HUDEP-2 (cell line): ENCODE data around the gene RNF220.
"Not testable (repeated sequence)": the region's sequence is repeated elsewhere in the genome, so short reads cannot be mapped to it uniquely, and the experiment has no call there.

Source experiments
- DNase-seq, 76 experiments: peaks; one replicate each; lab custom pipeline; 2025; ENCODE audit not compliant: unreplicated experiment in 76 of 76; lab: John Stamatoyannopoulos, UW

The RNF220 gene

GRCh38 chr1:44485229-44485933, 80.3 kb downstream of the RNF220 start:
- peak in 56 of 76 experiments; percentile 1 to 77 (median 37) for DNase-seq

GRCh38 chr1:44485934-44486460, 80.9 kb downstream of the RNF220 start:
- no peak for DNase-seq

- no peak for DNase-seq
Measured at GRCh38 chr1:44489481-44489880, 84.4 kb downstream of the RNF220 start.

- DNase-seq, result no peak
Measured at GRCh38 chr1:44496541-44497171, 91.6 kb downstream of the RNF220 start.

GRCh38 chr1:44497422-44498170, 92.5 kb downstream of the RNF220 start:
- DNase-seq, result no peak

GRCh38 chr1:44499306-44499705, 94.3 kb downstream of the RNF220 start:
- DNase-seq, result no peak

- no peak for DNase-seq
Measured at GRCh38 chr1:44500181-44501046, 95.4 kb downstream of the RNF220 start.

GRCh38 chr1:44501047-44501890, 96.2 kb downstream of the RNF220 start:
- no peak for DNase-seq

- DNase-seq, result not testable (repeated sequence)
Measured at GRCh38 chr1:44502823-44503222, 97.8 kb downstream of the RNF220 start.

- no peak for DNase-seq
Measured at GRCh38 chr1:44503625-44504024, 98.6 kb downstream of the RNF220 start.

- DNase-seq, result no peak
Measured at GRCh38 chr1:44505210-44505993, 100.3 kb downstream of the RNF220 start.

GRCh38 chr1:44507490-44508396, 102.7 kb downstream of the RNF220 start:
- no peak for DNase-seq

- DNase-seq, result no peak
Measured at GRCh38 chr1:44508397-44508745, 103.3 kb downstream of the RNF220 start.

- no peak for DNase-seq
Measured at GRCh38 chr1:44511363-44511762, 106.3 kb downstream of the RNF220 start.

- no peak for DNase-seq
Measured at GRCh38 chr1:44511769-44512168, 106.7 kb downstream of the RNF220 start.

GRCh38 chr1:44512313-44512885, 107.3 kb downstream of the RNF220 start:
- DNase-seq, result no peak

- no peak for DNase-seq
Measured at GRCh38 chr1:44513111-44513510, 108.1 kb downstream of the RNF220 start.

- DNase-seq, result no peak
Measured at GRCh38 chr1:44514673-44515072, 109.6 kb downstream of the RNF220 start.
